Epithelial cell of esophagus (primary cell): ENCODE measurements around the gene MFAP2.

ENCODE experiments used
- DNase-seq: peaks from one replicate; pipeline ENCODE4 v3.0.0; 2010; ENCODE audit warnings: low read depth
- H3K4me3 ChIP-seq: 2 replicates; pipeline ENCODE4 v1.5.1; 2011; ENCODE audit warnings: mild to moderate bottlenecking, low read length, control low read depth
- CTCF ChIP-seq: IDR thresholded peaks from 2 replicates; pipeline ENCODE4 v1.5.1; 2011; ENCODE audit warnings: low read depth, mild to moderate bottlenecking, low read length, control low read depth, inconsistent platforms; ENCODE audit not compliant: insufficient read depth; ENCODE audit errors: missing control alignments

MFAP2 gene

DNA sequence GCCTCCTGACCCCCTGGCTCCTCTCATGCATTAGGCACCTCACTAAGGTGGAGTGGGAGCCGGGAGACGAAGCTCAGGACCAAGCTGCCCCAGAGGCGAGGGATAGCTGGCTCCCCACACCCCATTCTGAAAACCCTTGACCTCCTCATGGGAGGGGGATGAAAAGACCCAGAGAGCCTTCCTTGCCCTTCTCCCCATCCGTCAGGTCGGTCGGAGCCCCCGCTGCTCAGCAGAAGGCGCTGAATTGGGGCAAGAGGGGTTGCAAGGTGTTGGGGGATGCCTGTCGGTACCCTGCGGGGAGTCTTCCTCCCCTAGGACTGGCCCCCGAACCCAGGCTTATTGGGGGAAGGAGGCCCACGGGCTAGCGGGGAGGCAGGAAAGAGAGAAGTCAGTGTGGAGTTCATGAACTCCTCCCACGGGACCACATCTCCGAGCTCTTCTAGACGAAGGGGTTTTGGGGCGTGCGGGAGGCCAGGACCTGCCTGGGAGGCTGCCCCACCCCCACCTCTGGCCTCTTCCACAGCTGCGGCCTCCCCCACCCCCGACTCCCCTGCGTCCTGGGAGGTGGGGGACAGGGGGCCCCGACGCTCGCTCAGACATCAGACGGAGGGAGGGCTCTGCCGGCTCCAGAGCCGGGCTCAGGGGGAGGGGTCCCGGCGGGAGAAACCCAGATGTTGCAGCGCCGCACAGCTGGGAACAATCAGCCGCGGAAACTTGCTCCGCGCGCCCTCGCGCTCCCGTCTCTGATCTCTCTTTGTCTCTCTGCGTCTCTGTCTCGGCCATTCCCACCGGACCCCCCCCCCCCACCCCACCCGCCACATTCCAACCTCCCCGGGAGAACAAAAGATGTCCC, 719 bp downstream of the MFAP2 start:
- no peak for TF ChIP-seq CTCF
- DNase-seq: no peak
- H3K4me3 ChIP-seq: peak overlapping the region; percentile 51

GRCh38 chr1:16978567-16979474, 1.6 kb downstream of the MFAP2 start:
- peak overlapping the region; percentile 51 for H3K4me3 ChIP-seq
- DNase-seq: peak; percentile 25
- TF ChIP-seq CTCF: no peak

DNA sequence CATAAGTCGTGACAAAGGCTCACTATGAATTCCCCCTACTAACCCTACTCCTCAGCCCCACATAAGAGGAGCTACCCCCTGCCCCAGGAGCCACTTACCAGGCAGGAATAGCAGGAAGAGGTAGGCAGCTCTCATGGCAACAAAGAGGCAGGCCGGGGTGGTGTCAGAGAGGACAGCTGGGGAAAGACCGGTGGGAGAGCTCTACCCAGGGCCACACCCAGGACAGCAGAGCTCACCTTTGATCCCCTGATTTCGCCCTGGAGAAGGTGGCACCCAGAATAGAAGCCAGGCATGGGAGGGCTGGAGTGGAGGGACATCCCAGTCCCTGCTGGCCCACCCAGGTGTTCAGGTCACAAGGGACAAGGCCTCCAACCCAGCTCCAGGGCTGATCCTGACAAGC, 2.3 kb downstream of the MFAP2 start:
- no peak for TF ChIP-seq CTCF
- H3K4me3 ChIP-seq: no peak overlapping the region
- DNase-seq: no peak

DNA sequence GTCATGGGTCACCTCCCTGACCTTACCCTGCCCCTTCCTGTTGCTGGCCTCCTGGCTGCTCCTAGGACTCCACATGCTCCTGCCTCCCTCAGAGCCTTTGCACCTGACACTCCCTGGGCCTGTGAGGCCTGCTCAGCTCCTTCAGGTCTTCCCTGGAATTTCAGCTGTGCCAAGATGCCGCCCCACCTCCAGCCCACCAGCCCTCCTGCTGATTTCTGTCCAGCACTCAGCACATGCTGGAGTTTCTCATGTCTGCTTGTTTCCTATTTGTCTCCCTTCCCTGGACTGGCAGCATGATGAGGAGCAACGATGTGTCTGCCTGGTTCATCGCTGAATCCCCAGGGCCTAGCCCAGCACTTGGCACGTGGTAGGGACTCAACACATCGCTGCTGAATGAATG, 3.0 kb downstream of the MFAP2 start:
- no peak for TF ChIP-seq CTCF
- no peak for DNase-seq
- no peak overlapping the region for H3K4me3 ChIP-seq

GRCh38 chr1:16976966-16977365, 3.5 kb downstream of the MFAP2 start:
- DNase-seq: no peak
- H3K4me3 ChIP-seq: no peak overlapping the region
- no peak for TF ChIP-seq CTCF

- no peak for TF ChIP-seq CTCF
- no peak for DNase-seq
- no peak overlapping the region for H3K4me3 ChIP-seq
Observed at GRCh38 chr1:16975838-16976237, 4.6 kb downstream of the MFAP2 start.

- DNase-seq: no peak
- H3K4me3 ChIP-seq: no peak overlapping the region
- no peak for TF ChIP-seq CTCF
Observed at GRCh38 chr1:16975211-16975610, 5.2 kb downstream of the MFAP2 start.
